Measurements from ENCODE around the gene ARIH2. TPM values are rescaled to one million over a fixed set of nuclear protein-coding genes. Genes with fewer than 3 reads are reported as not detected.

The ARIH2 gene
- total and polyA plus RNA-seq, 9 of the 15 experiments (the other 6 are each of a cell fraction or from before 2014, with no cell fraction given), result 27.0 to 120 (median 108) TPM

GRCh38 chr3:49028673-49029562 is 110.3 kb downstream of the ARIH2 start, which contains the start of gene IMPDH2 (continued):
- TF ChIP-seq ATF4 (CRISPR knock-in tag; IDR thresholded peaks at IDR 0.05) (peak; percentile 56; the same call in 1 of the 2 replicates), ZNF436 (CRISPR knock-in tag; IDR thresholded peaks at IDR 0.05) (no peak; the same call in 1 of the 2 replicates), CCNT2 (IDR thresholded peaks at IDR 0.05; ENCODE audit: borderline replicate concordance, extremely low read depth, insufficient read length, low read depth, low read length) (peak; percentile 96), ZKSCAN8 (CRISPR knock-in tag; IDR thresholded peaks at IDR 0.05) (no peak), ZNF146 (CRISPR knock-in tag; IDR thresholded peaks at IDR 0.05; ENCODE audit: unreplicated experiment) (no peak), ZBTB33 (CRISPR knock-in tag; IDR thresholded peaks at IDR 0.05) (no peak; the same call in 1 of the 2 replicates), TFAM (CRISPR knock-in tag; conservative IDR thresholded peaks at IDR 0.05) (no peak), ZNF121 (CRISPR knock-in tag; conservative IDR thresholded peaks at IDR 0.05) (no peak), TARDBP (IDR thresholded peaks at IDR 0.05) (no peak), RAD51 (IDR thresholded peaks at IDR 0.05; ENCODE audit: borderline replicate concordance, low read depth) (no peak), DMBX1 (CRISPR knock-in tag; IDR thresholded peaks at IDR 0.05; ENCODE audit: borderline replicate concordance) (peak; percentile 73; the same call in 1 of the 2 replicates), NFE2 (IDR thresholded peaks at IDR 0.05; ENCODE audit: low read depth) (no peak), NKRF (IDR thresholded peaks at IDR 0.05; ENCODE audit: borderline replicate concordance) (peak; percentile 84), ARID3B (CRISPR knock-in tag; IDR thresholded peaks at IDR 0.05; ENCODE audit: borderline replicate concordance) (no peak), GTF2A2 (tag; IDR thresholded peaks at IDR 0.05) (0 out of 2 replicates have a peak, but pooled peaks have one; percentile 31), KLF13 (tag; IDR thresholded peaks at IDR 0.05; ENCODE audit: borderline replicate concordance, low read depth) (peak; percentile 29; the same call in 1 of the 2 replicates), C11orf30 (IDR thresholded peaks at IDR 0.05; ENCODE audit: low read depth) (peak; percentile 75)
